Panc1 (cell line): ENCODE measurements around the gene MRPL24.

ENCODE experiments used
- POLR2AphosphoS5 ChIP-seq: IDR thresholded peaks from 2 replicates; pipeline ENCODE4 v1.6.1; 2012; ENCODE audit warnings: mild to moderate bottlenecking, low read depth, low read length, moderate library complexity
- SIN3A ChIP-seq: IDR thresholded peaks from 2 replicates; pipeline ENCODE4 v1.6.1; 2012; ENCODE audit warnings: low read depth, mild to moderate bottlenecking, low read length, moderate library complexity, borderline replicate concordance; ENCODE audit not compliant: insufficient read depth
- TCF7L2 ChIP-seq: IDR thresholded peaks from 2 replicates; pipeline ENCODE4 v1.6.1; 2011; ENCODE audit warnings: mild to moderate bottlenecking, low read depth, low read length, inconsistent platforms
- TF ChIP-seq, protein P1 (sequence below): fragments of 450-650 bp; IDR thresholded peaks from 2 replicates; pipeline ENCODE4 v1.5.1; 2017; ENCODE audit warnings: mild to moderate bottlenecking
- TF ChIP-seq, protein P2 (sequence below), 2 experiments: IDR thresholded peaks; 2 replicates each; pipeline ENCODE4 v1.6.1; 2011 to 2012; ENCODE audit warnings: low read depth in 2 of 2, control low read depth in 1 of 2, low read length in 1 of 2, mild to moderate bottlenecking in 1 of 2, moderate library complexity in 1 of 2; ENCODE audit not compliant: insufficient read depth in 1 of 2

DNA sequence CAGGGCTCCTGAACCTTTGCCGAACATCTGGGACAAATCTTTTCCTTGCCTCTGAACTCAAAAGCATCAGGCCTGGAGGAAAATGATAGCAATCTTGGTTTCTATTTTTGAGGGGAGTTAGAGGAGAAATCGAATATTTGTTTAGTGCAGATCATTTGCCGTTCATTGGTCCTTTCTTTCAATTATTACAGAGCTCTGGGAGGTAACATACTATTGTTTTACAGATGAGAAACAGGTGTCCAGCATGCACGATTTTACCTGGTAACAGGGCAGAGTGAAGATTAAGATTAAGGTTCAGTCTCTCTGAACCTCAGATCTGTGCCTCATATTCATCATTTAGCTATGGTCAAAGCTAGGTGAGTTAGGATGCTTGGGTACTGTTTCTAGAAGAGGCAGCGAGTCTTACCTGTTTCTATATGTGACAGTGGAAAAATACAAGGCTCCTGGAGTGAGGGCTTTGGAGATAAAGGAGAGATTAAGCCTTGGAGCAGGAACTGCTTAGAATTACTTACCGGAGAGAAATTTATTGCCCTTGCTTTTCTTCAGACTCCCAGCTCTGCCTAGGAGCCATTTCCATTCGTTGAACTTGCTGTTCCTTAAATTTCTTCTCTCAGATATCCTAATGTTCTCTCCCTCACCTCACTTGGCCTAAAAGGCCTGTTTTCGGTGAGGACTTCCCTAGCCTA, 27.9 kb upstream of the MRPL24 start:
- TF ChIP-seq, protein P1, sequence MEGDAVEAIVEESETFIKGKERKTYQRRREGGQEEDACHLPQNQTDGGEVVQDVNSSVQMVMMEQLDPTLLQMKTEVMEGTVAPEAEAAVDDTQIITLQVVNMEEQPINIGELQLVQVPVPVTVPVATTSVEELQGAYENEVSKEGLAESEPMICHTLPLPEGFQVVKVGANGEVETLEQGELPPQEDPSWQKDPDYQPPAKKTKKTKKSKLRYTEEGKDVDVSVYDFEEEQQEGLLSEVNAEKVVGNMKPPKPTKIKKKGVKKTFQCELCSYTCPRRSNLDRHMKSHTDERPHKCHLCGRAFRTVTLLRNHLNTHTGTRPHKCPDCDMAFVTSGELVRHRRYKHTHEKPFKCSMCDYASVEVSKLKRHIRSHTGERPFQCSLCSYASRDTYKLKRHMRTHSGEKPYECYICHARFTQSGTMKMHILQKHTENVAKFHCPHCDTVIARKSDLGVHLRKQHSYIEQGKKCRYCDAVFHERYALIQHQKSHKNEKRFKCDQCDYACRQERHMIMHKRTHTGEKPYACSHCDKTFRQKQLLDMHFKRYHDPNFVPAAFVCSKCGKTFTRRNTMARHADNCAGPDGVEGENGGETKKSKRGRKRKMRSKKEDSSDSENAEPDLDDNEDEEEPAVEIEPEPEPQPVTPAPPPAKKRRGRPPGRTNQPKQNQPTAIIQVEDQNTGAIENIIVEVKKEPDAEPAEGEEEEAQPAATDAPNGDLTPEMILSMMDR, result no peak
- TF ChIP-seq POLR2AphosphoS5 (no peak), SIN3A (no peak), TCF7L2 (no peak)
- TF ChIP-seq, protein P2, sequence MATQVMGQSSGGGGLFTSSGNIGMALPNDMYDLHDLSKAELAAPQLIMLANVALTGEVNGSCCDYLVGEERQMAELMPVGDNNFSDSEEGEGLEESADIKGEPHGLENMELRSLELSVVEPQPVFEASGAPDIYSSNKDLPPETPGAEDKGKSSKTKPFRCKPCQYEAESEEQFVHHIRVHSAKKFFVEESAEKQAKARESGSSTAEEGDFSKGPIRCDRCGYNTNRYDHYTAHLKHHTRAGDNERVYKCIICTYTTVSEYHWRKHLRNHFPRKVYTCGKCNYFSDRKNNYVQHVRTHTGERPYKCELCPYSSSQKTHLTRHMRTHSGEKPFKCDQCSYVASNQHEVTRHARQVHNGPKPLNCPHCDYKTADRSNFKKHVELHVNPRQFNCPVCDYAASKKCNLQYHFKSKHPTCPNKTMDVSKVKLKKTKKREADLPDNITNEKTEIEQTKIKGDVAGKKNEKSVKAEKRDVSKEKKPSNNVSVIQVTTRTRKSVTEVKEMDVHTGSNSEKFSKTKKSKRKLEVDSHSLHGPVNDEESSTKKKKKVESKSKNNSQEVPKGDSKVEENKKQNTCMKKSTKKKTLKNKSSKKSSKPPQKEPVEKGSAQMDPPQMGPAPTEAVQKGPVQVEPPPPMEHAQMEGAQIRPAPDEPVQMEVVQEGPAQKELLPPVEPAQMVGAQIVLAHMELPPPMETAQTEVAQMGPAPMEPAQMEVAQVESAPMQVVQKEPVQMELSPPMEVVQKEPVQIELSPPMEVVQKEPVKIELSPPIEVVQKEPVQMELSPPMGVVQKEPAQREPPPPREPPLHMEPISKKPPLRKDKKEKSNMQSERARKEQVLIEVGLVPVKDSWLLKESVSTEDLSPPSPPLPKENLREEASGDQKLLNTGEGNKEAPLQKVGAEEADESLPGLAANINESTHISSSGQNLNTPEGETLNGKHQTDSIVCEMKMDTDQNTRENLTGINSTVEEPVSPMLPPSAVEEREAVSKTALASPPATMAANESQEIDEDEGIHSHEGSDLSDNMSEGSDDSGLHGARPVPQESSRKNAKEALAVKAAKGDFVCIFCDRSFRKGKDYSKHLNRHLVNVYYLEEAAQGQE (IDR thresholded peaks at IDR 0.05; ENCODE audit: insufficient read depth in 1 of 2, low read depth in 2 of 2, low read length in 1 of 2), result no peak
